NK-92 (cell line): ENCODE results near the gene PCBP2.
"Not testable (repeated sequence)": the region's sequence is repeated elsewhere in the genome, so short reads cannot be mapped to it uniquely, and the experiment has no call there.

ENCODE experiments used
- DNase-seq: peaks from one replicate; lab custom pipeline; 2025; ENCODE audit not compliant: unreplicated experiment; lab: John Stamatoyannopoulos, UW

The PCBP2 gene

DNA sequence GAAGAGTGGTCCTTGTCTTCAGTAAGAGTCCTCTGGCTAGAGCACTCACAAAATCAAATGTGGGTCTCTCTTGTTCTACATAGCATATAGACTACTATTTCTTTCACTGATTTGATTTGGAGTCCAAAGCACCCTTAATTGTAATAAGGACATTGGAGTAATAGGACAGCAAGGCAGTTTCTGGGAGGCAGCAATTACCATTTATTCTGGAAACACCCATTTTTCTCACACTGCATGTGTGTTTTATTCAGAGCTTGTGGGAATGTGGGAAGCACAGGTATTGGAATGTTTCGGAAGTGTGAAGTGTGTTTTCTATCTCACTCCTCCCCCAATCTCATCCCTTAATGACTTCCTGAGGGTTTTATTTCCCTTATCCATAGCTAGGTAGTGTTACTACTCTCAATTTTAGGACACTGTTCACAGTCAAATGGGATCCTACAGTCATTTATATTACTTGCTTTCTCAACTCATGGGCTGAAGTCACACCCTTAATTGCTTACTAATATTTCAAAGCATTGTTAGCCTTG is 20.2 kb downstream of the PCBP2 start:
- DNase-seq, result no peak

GRCh38 chr12:53474077-53474476 is 22.2 kb downstream of the PCBP2 start:
- no peak for DNase-seq

GRCh38 chr12:53474819-53475218 is 22.9 kb downstream of the PCBP2 start:
- DNase-seq, result no peak

DNA sequence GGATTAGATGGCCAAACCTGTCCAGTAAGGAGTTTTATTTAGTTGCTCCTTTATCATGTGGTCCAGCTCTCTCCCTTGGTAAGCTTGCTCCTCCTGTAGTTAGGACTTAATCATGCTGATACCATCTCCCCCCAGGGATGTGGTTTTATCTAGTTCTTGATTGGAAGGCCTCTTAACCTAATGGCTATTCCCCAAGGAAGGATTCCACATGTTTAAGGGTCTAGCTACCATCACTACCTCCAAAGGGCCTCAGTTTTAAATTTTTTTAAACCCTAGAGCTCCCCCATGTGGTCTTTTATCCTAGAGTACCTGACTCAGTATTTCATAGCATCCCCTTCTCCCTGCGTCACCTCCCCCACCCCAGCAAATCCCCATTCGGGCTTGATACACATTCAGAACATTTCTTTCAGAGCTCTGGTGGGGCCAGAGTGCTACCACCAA is 24.9 kb downstream of the PCBP2 start:
- no peak for DNase-seq

GRCh38 chr12:53478865-53479264 is 27.0 kb downstream of the PCBP2 start:
- DNase-seq, result no peak

DNA sequence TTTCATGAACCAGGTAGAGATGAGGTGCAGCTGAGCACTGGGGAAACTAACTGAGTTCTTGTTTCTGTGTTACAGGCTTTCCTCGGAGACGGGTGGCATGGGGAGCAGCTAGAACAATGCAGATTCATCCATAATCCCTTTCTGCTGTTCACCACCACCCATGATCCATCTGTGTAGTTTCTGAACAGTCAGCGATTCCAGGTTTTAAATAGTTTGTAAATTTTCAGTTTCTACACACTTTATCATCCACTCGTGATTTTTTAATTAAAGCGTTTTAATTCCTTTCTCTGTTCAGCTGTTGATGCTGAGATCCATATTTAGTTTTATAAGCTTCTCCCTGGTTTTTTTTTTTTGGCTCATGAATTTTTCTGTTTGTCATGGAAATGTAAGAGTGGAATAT is 27.4 kb downstream of the PCBP2 start:
- DNase-seq, result no peak

- no peak for DNase-seq
Observed at GRCh38 chr12:53480491-53481442, 28.9 kb downstream of the PCBP2 start.

DNA sequence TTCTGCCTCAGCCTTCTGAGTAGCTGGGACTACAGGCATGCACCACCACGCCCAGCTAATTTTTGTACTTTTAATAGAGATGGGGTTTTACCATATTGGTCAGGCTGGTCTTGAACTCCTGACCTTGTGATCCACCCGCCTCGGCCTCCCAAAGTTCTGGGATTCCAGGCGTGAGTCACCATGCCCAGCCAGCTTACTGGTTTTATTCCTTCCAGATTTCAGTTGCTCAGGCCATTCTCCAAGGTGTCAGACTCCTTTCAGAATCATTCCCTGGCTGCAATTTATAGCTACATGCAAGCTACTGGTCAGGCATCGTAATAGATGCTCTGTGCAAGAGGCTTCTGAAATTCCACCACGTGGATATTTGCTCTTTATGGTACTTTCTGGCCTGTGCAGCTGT is 29.6 kb downstream of the PCBP2 start:
- not testable (repeated sequence) for DNase-seq

- DNase-seq, result no peak
Observed at GRCh38 chr12:53481939-53482586, 30.2 kb downstream of the PCBP2 start.

GRCh38 chr12:53482626-53483168 is 30.8 kb downstream of the PCBP2 start:
- DNase-seq, result no peak

- DNase-seq, result no peak
Observed at GRCh38 chr12:53483225-53483978, 31.5 kb downstream of the PCBP2 start.

DNA sequence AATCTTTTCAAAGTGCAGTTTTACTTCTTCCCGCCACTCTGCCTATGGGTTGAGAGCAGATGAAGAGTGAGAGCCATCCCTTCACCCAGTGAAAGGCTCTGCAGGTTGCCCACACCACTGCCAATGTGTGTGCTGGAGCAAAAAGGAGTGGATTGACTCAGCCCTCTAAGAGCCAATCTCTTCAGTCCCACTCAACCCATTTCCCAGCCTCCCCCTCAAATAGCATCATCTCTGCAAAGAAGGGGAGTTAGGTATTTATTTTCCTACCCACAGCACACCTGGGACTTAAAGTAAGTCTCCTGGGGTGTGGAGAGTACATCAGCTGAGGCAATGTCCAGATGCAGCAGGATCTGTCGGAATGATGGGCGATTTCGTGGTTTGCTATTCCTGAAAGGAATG is 32.1 kb downstream of the PCBP2 start:
- DNase-seq, result no peak

DNA sequence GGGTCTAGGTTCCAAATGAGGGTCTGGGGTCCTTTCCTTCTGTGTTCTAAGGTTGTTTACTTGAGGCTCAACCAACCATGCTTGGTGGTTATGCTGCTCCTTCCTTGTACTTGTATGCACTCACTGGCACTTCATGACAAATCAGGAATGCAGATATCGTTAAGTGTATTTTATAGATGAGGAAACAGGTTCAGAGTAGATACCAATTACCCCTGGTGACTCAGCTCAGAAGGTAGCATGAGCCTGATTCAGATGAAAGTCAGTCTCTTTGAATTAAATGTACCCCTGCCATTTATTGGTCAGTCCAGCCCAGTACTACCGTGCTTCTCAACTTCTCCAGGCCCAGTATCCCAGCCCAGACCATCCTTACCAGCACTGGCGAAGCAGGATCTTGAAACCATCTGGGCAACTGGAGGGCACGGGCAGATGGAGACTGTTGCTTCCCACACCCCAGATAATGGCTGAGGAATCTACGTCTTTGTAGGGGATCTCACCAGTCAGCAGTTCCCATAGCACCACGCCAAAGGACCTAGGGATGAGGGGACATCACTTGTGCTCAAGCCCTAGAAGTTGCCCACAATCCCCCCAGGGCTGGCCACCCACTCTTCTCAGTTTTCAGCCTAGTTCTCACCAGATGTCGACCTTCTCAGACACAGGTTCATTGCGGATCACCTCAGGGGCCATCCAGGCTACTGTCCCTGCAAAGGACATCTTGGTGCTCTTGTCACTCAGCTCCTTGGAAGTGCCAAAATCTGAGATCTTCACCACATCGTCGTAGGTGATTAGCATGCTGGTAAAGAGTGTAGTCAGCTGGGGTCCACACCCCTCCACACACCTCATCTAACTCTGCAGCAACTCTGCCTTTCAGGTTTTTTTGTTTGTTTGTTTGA is 33.0 kb downstream of the PCBP2 start:
- DNase-seq, result no peak

GRCh38 chr12:53485955-53486735 is 34.2 kb downstream of the PCBP2 start:
- DNase-seq, result no peak

DNA sequence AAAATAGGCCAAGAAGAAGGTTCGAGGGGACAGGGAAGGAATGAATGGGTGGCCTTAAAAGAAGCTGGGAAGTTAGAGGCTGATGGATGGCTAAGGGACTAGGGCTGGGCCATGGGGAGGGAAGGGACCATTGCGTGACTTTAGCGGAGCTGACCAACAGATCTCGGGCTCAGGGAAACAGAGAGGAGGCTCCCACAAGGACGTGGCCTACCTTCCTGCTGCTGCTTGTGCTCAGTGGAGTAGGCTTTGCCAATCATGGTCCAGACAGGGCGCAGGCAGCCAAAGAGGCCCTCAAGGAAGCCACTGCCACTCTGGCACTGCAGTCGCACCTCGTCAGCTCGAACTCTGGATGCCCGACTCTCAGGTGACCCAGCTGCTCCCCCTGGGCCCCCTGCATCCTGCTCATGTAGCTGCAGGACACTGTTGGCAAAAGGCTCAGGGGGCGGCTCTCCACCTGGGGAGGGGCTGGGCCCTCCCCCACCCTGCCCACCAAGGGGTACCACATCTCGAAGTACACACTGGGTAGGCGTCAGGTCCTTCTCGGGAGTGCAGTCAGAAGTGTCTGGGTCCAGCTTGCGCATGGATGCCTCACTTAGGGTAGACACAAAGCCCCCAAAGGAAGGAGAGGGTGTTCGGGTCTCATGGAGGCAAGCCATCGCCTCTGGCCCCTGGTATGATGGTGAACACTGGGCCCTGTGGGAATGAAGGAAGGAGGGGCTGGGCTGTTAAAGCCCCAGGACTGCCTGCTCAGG is 35.0 kb downstream of the PCBP2 start:
- DNase-seq, result no peak

- DNase-seq, result no peak
Observed at GRCh38 chr12:53489242-53489864, 37.5 kb downstream of the PCBP2 start.

DNA sequence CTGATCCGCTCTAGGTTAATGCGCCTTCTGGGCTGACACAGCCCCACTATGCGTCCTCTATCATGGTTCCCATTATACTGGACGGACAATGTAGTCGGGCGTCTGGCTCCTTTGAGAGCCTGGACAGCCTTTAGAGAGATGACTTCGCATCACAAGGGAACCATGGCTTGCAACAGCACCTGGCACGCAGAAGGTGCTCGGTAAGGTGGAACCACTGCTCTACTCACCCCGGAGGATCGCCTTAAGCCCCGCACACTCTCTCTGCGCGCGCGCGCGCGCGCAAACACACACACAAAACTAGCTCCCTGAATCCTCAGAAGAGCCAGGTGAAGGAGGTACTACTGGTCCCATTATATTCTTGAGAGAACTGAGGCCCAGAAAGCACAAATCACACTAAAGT is 40.3 kb downstream of the PCBP2 start:
- no peak for DNase-seq
